ENCODE measurements around the gene TMEM192.

DNA sequence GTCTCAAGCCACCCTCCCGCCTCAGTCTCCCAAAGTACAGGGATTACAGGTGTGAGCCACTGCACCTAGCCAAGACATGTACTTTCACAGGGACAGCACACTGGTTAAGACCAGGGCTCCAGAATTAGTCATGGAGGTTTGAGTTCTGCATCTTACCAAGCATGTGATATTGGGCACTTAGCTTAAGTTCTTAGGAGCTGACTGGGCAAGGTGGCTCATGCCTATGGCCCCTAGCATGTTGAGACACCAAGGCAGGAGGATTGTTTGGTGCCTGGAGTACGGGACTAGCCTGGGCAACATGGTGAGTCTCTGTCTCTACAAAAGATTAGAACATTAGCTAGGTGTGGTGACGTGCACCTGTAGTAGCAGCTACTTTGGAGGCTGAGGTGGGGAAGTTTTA, 2.6 kb upstream of the TMEM192 start:
- TF ChIP-seq CTCF (IDR thresholded peaks at IDR 0.05; ENCODE audit: borderline replicate concordance, extremely low read depth, low read length, poor library complexity, severe bottlenecking) (no peak), EZH2 (IDR thresholded peaks at IDR 0.05; ENCODE audit: borderline replicate concordance, low read depth, low read length, severe bottlenecking) (no peak)
